Body of pancreas (tissue), 4 donors: ENCODE measurements around the gene BRSK1. TPM values are rescaled to one million over a fixed set of nuclear protein-coding genes. Genes with fewer than 3 reads are reported as not detected.

Experiments used
- ATAC-seq: fragments of 150-250 bp; one replicate; pipeline ENCODE4 v1.9.1; 2016
- DNase-seq, 4 donors: peaks; one replicate each; pipeline ENCODE4 v3.0.0-alpha.2; 2019
- H3K27ac ChIP-seq, 4 donors: fragments of 200-600 bp; sonication (generic); 1 replicate in 3 of 4; 2 replicates in 1 of 4; pipeline versions ENCODE4 v1.5.1 to v1.6.1; 2016 to 2019; ENCODE audit warnings: mild to moderate bottlenecking in 1 of 4, mixed read lengths in 1 of 4, moderate library complexity in 1 of 4
- H3K27me3 ChIP-seq, 2 donors: fragments of 200-600 bp; sonication (generic); one replicate each; pipeline ENCODE4 v1.6.0; 2016; ENCODE audit warnings: mild to moderate bottlenecking in 1 of 2
- H3K36me3 ChIP-seq, 2 donors: fragments of 200-600 bp; sonication (generic); replicated peaks in 1 of 2; 2 replicates each; pipeline ENCODE4 v1.5.1; 2016; ENCODE audit warnings: low read depth in 2 of 2; ENCODE audit not compliant: insufficient read depth in 1 of 2
- H3K4me1 ChIP-seq: fragments of 200-600 bp; sonication (generic); one replicate; pipeline ENCODE4 v1.6.0; 2016
- H3K4me3 ChIP-seq, 2 donors: fragments of 200-600 bp; sonication (generic); 1 replicate in 1 of 2; 2 replicates in 1 of 2; pipeline ENCODE4 v1.5.1; 2016 to 2019
- H3K9me3 ChIP-seq, 3 donors: fragments of 200-600 bp; sonication (generic); 1 replicate in 2 of 3; 2 replicates in 1 of 3; pipeline ENCODE4 v1.5.1; 2016
- CTCF ChIP-seq, 7 experiments: fragments of 450-650 bp in 4 of 7; fragments of 200-600 bp in 3 of 7; sonication (generic) in 3 of 7; IDR thresholded peaks; one replicate each; pipeline ENCODE4 v1.5.1; 2016 to 2019; ENCODE audit warnings: antibody characterized with exemption in 7 of 7
- POLR2A ChIP-seq, 3 donors: fragments of 450-650 bp; IDR thresholded peaks; one replicate each; pipeline ENCODE4 v1.6.1; 2016; ENCODE audit warnings: antibody characterized with exemption in 3 of 3, mild to moderate bottlenecking in 2 of 3
- WGBS, 2 donors: methylation state at CpG; one replicate each; pipeline ENCODE4 v1.1.5; 2017; 5-methylcytosine and 5-hydroxymethylcytosine counted together
- intact Hi-C: fragments of 100-400 bp; cut with DNase I; formaldehyde crosslinking; loops from one replicate; pipeline ENCODE4 v1.15.1; 2023
- total RNA-seq, 2 donors: library from RNA; depleted of rRNA; stranded (reverse); fragments of >200 nt; gene quantifications; one replicate each; pipeline ENCODE4 v1.1.0, GENCODE V29; 2016

BRSK1 gene
- total RNA-seq, 2 donors from 2014 or later = 0.66 to 1.0 TPM

GRCh38 chr19:55333870-55334269 is 50.1 kb downstream of the BRSK1 start:
- WGBS, 2 donors = 62 to 71% methylated on average over 11 of the region's 11 CpGs
- Histone ChIP-seq H3K9me3 (no peaks in the 10 kb centered on the region), H3K4me3 (no peak overlapping the region), H3K27me3 (no peaks in the 10 kb centered on the region), H3K27ac (no peak overlapping the region), H3K36me3 (no peaks in the 10 kb centered on the region), H3K4me1 (peaks cover 9% of the 10 kb centered on the region)
- intact Hi-C loops = no loop called here
- peak in 1 of 4 donors; percentile 52 for DNase-seq
- TF ChIP-seq CTCF (IDR thresholded peaks at IDR 0.05) = no peak
- no peak for TF ChIP-seq POLR2A (IDR thresholded peaks at IDR 0.05)
- no peak for ATAC-seq

- Histone ChIP-seq H3K9me3 (no peaks in the 10 kb centered on the region), H3K27ac (no peak overlapping the region), H3K36me3 (no peaks in the 10 kb centered on the region), H3K4me3 (no peak overlapping the region), H3K27me3 (no peaks in the 10 kb centered on the region), H3K4me1 (peaks cover 21% of the 10 kb centered on the region)
- TF ChIP-seq CTCF (IDR thresholded peaks at IDR 0.05) = no peak
- no peak for TF ChIP-seq POLR2A (IDR thresholded peaks at IDR 0.05)
- no peak for ATAC-seq
- DNase-seq = no peak
- intact Hi-C loops = no loop called here
- 72 to 77% methylated on average over 7 of the region's 7 CpGs for WGBS, 2 donors
Observed at GRCh38 chr19:55336101-55336500, 52.3 kb downstream of the BRSK1 start.

- ATAC-seq (peak; percentile 86), DNase-seq (peak; percentile 100)
- TF ChIP-seq POLR2A (IDR thresholded peaks at IDR 0.05) (peak in 1 of 3 donors; percentile 96), CTCF (IDR thresholded peaks at IDR 0.05) (peak; percentile 23 to 84 (median 70))
- Histone ChIP-seq H3K9me3 (no peaks in the 10 kb centered on the region), H3K36me3 (no peaks in the 10 kb centered on the region), H3K27ac (peak within 1 kb of the TSS; percentile 94 to 97 (median 96)), H3K27me3 (no peaks in the 10 kb centered on the region), H3K4me1 (peaks cover 26% of the 10 kb centered on the region), H3K4me3 (peak within 1 kb of the TSS; percentile 49 to 98)
- WGBS, 2 donors = 0% methylated on average over 20 to 63 of the region's 63 CpGs
- intact Hi-C loops = no loop called here
Observed at GRCh38 chr19:55339105-55339888, 55.5 kb downstream of the BRSK1 start, which contains the start of gene KMT5C. TSS of gene KMT5C (plus strand) at chr19:55339876. CDS start at chr19:55341937, 2,061 bp downstream.

- TF ChIP-seq POLR2A (IDR thresholded peaks at IDR 0.05) (peak in 2 of 3 donors; percentile 89 to 98), CTCF (IDR thresholded peaks at IDR 0.05) (no peak)
- H3K4me3 ChIP-seq = peak overlapping the region; percentile 49 to 98
- 1 to 2% methylated on average over 14 to 31 of the region's 44 CpGs for WGBS, 2 donors
- intact Hi-C loops = no loop called here
- no peak for ATAC-seq
- peak in 3 of 4 donors; percentile 28 to 38 (median 30) for DNase-seq
- no peaks in the 10 kb centered on the region for H3K27me3 ChIP-seq
- H3K9me3 ChIP-seq = no peaks in the 10 kb centered on the region
- peak overlapping the region; percentile 94 to 97 (median 95) for H3K27ac ChIP-seq
- H3K4me1 ChIP-seq = peaks cover 26% of the 10 kb centered on the region
- H3K36me3 ChIP-seq = no peaks in the 10 kb centered on the region
Observed at GRCh38 chr19:55339889-55340783, 56.3 kb downstream of the BRSK1 start.
